Measurements from ENCODE around the gene CD81. TPM values are rescaled to one million over a fixed set of nuclear protein-coding genes. Genes with fewer than 3 reads are reported as not detected.
A peak's percentile ranks its signal among the peaks of the same experiment; 100 is the strongest.

Gene CD81
- total and polyA plus RNA-seq, 2 donors, result 59.8 to 179 TPM

GRCh38 chr11:2395856-2396255 lies 18.7 kb downstream of the CD81 start:
- Histone ChIP-seq H3K27me3 (ENCODE audit: control insufficient read depth in 2 of 2, insufficient read depth in 1 of 2, low read length in 1 of 2) (no peaks in the 10 kb centered on the region), H3K36me3 (ENCODE audit: control insufficient read depth in 2 of 2, insufficient read depth in 2 of 2, low read length in 1 of 2) (peaks cover 55 to 65% of the 10 kb centered on the region in 2 donors), H3K4me1 (ENCODE audit: control insufficient read depth in 2 of 2, insufficient read depth in 2 of 2, low read length in 2 of 2) (peaks cover 11 to 17% of the 10 kb centered on the region in 2 donors), H3K4me3 (ENCODE audit: low read length in 2 of 2) (no peak overlapping the region), H3K9me3 (ENCODE audit: control insufficient read depth in 2 of 2, insufficient read depth in 1 of 2, low read length in 1 of 2) (peaks cover 0 to 5% of the 10 kb centered on the region in 2 donors), H3K27ac (ENCODE audit: low read depth in 1 of 2, low read length in 1 of 2) (no peak overlapping the region)
- WGBS, result 98% methylated on average over 17 of the region's 17 CpGs
- DNase-seq (ENCODE audit: low read depth in 6 of 9, low spot score in 9 of 9), result no peak

- WGBS, result 95% methylated on average over 26 of the region's 26 CpGs
- H3K4me3 ChIP-seq (ENCODE audit: low read length in 2 of 2), result no peak overlapping the region
- H3K36me3 ChIP-seq (ENCODE audit: control insufficient read depth in 2 of 2, insufficient read depth in 2 of 2, low read length in 1 of 2), result peaks cover 54 to 59% of the 10 kb centered on the region in 2 donors
- peaks cover 13 to 18% of the 10 kb centered on the region in 2 donors for H3K4me1 ChIP-seq (ENCODE audit: control insufficient read depth in 2 of 2, insufficient read depth in 2 of 2, low read length in 2 of 2)
- no peaks in the 10 kb centered on the region for H3K27me3 ChIP-seq (ENCODE audit: control insufficient read depth in 2 of 2, insufficient read depth in 1 of 2, low read length in 1 of 2)
- no peak for DNase-seq (ENCODE audit: low read depth in 6 of 9, low spot score in 9 of 9)
- H3K27ac ChIP-seq (ENCODE audit: low read depth in 1 of 2, low read length in 1 of 2), result no peak overlapping the region
- peaks cover 0 to 5% of the 10 kb centered on the region in 2 donors for H3K9me3 ChIP-seq (ENCODE audit: control insufficient read depth in 2 of 2, insufficient read depth in 1 of 2, low read length in 1 of 2)
These were observed 19.4 kb downstream of the CD81 start for GRCh38 chr11:2396471-2396870.

GRCh38 chr11:2397005-2397404 lies 19.9 kb downstream of the CD81 start:
- peaks cover 51 to 55% of the 10 kb centered on the region in 2 donors for H3K36me3 ChIP-seq (ENCODE audit: control insufficient read depth in 2 of 2, insufficient read depth in 2 of 2, low read length in 1 of 2)
- no peak overlapping the region for H3K27ac ChIP-seq (ENCODE audit: low read depth in 1 of 2, low read length in 1 of 2)
- H3K4me1 ChIP-seq (ENCODE audit: control insufficient read depth in 2 of 2, insufficient read depth in 2 of 2, low read length in 2 of 2), result peaks cover 18 to 24% of the 10 kb centered on the region in 2 donors
- no peak for DNase-seq (ENCODE audit: low read depth in 6 of 9, low spot score in 9 of 9)
- no peak overlapping the region for H3K4me3 ChIP-seq (ENCODE audit: low read length in 2 of 2)
- no peaks in the 10 kb centered on the region for H3K27me3 ChIP-seq (ENCODE audit: control insufficient read depth in 2 of 2, insufficient read depth in 1 of 2, low read length in 1 of 2)
- WGBS, result 87% methylated on average over 12 of the region's 12 CpGs
- peaks cover 0 to 5% of the 10 kb centered on the region in 2 donors for H3K9me3 ChIP-seq (ENCODE audit: control insufficient read depth in 2 of 2, insufficient read depth in 1 of 2, low read length in 1 of 2)

GRCh38 chr11:2398664-2399355 lies 21.7 kb downstream of the CD81 start:
- no peaks in the 10 kb centered on the region for H3K27me3 ChIP-seq (ENCODE audit: control insufficient read depth in 2 of 2, insufficient read depth in 1 of 2, low read length in 1 of 2)
- peaks cover 55 to 57% of the 10 kb centered on the region in 2 donors for H3K36me3 ChIP-seq (ENCODE audit: control insufficient read depth in 2 of 2, insufficient read depth in 2 of 2, low read length in 1 of 2)
- DNase-seq (ENCODE audit: low read depth in 6 of 9, low spot score in 9 of 9), result no peak
- peaks cover 0 to 5% of the 10 kb centered on the region in 2 donors for H3K9me3 ChIP-seq (ENCODE audit: control insufficient read depth in 2 of 2, insufficient read depth in 1 of 2, low read length in 1 of 2)
- H3K27ac ChIP-seq (ENCODE audit: low read depth in 1 of 2, low read length in 1 of 2), result peak overlapping the region; percentile 25 to 98
- H3K4me3 ChIP-seq (ENCODE audit: low read length in 2 of 2), result peak overlapping the region in 1 of 2 donors; percentile 100
- peaks cover 18 to 25% of the 10 kb centered on the region in 2 donors for H3K4me1 ChIP-seq (ENCODE audit: control insufficient read depth in 2 of 2, insufficient read depth in 2 of 2, low read length in 2 of 2)
- 84% methylated on average over 7 of the region's 7 CpGs for WGBS

GRCh38 chr11:2399488-2400068 lies 22.5 kb downstream of the CD81 start:
- no peaks in the 10 kb centered on the region for H3K27me3 ChIP-seq (ENCODE audit: control insufficient read depth in 2 of 2, insufficient read depth in 1 of 2, low read length in 1 of 2)
- H3K36me3 ChIP-seq (ENCODE audit: control insufficient read depth in 2 of 2, insufficient read depth in 2 of 2, low read length in 1 of 2), result peaks cover 55 to 57% of the 10 kb centered on the region in 2 donors
- H3K9me3 ChIP-seq (ENCODE audit: control insufficient read depth in 2 of 2, insufficient read depth in 1 of 2, low read length in 1 of 2), result peaks cover 0 to 5% of the 10 kb centered on the region in 2 donors
- H3K27ac ChIP-seq (ENCODE audit: low read depth in 1 of 2, low read length in 1 of 2), result peak overlapping the region; percentile 95 to 98
- H3K4me3 ChIP-seq (ENCODE audit: low read length in 2 of 2), result peak overlapping the region; percentile 82 to 100
- peaks cover 18 to 25% of the 10 kb centered on the region in 2 donors for H3K4me1 ChIP-seq (ENCODE audit: control insufficient read depth in 2 of 2, insufficient read depth in 2 of 2, low read length in 2 of 2)
- whole genome bisulfite sequencing, result 29% methylated on average over 23 of the region's 23 CpGs
- DNase-seq (ENCODE audit: low read depth in 6 of 9, low spot score in 9 of 9), result no peak

- H3K27ac ChIP-seq (ENCODE audit: low read depth in 1 of 2, low read length in 1 of 2), result peak within 1 kb of the TSS; percentile 95 to 98
- under 1% methylated on average over 66 of the region's 66 CpGs for whole genome bisulfite sequencing
- peaks cover 0 to 5% of the 10 kb centered on the region in 2 donors for H3K9me3 ChIP-seq (ENCODE audit: control insufficient read depth in 2 of 2, insufficient read depth in 1 of 2, low read length in 1 of 2)
- peaks cover 51% of the 10 kb centered on the region in 2 donors for H3K36me3 ChIP-seq (ENCODE audit: control insufficient read depth in 2 of 2, insufficient read depth in 2 of 2, low read length in 1 of 2)
- peak within 1 kb of the TSS; percentile 86 to 100 for H3K4me3 ChIP-seq (ENCODE audit: low read length in 2 of 2)
- no peaks in the 10 kb centered on the region for H3K27me3 ChIP-seq (ENCODE audit: control insufficient read depth in 2 of 2, insufficient read depth in 1 of 2, low read length in 1 of 2)
- H3K4me1 ChIP-seq (ENCODE audit: control insufficient read depth in 2 of 2, insufficient read depth in 2 of 2, low read length in 2 of 2), result peaks cover 18 to 25% of the 10 kb centered on the region in 2 donors
- peak; percentile 99 to 100 (median 100) for DNase-seq (ENCODE audit: low read depth in 6 of 9, low spot score in 9 of 9)
These were observed 23.1 kb downstream of the CD81 start, which contains the start of gene TSSC4 for GRCh38 chr11:2400069-2400761. TSS of gene TSSC4 (plus strand) at chr11:2400750. CDS start at chr11:2402634, 1,884 bp downstream.

GRCh38 chr11:2400762-2401435 lies 23.8 kb downstream of the CD81 start:
- H3K9me3 ChIP-seq (ENCODE audit: control insufficient read depth in 2 of 2, insufficient read depth in 1 of 2, low read length in 1 of 2), result peaks cover 0 to 5% of the 10 kb centered on the region in 2 donors
- peaks cover 44 to 45% of the 10 kb centered on the region in 2 donors for H3K36me3 ChIP-seq (ENCODE audit: control insufficient read depth in 2 of 2, insufficient read depth in 2 of 2, low read length in 1 of 2)
- under 1% methylated on average over 55 of the region's 55 CpGs for WGBS
- peak overlapping the region; percentile 83 to 85 for H3K27ac ChIP-seq (ENCODE audit: low read depth in 1 of 2, low read length in 1 of 2)
- DNase-seq (ENCODE audit: low read depth in 6 of 9, low spot score in 9 of 9), result peak in 1 of 9 donors; percentile 47
- H3K4me1 ChIP-seq (ENCODE audit: control insufficient read depth in 2 of 2, insufficient read depth in 2 of 2, low read length in 2 of 2), result peaks cover 18 to 25% of the 10 kb centered on the region in 2 donors
- H3K27me3 ChIP-seq (ENCODE audit: control insufficient read depth in 2 of 2, insufficient read depth in 1 of 2, low read length in 1 of 2), result no peaks in the 10 kb centered on the region
- peak overlapping the region; percentile 86 to 100 for H3K4me3 ChIP-seq (ENCODE audit: low read length in 2 of 2)

GRCh38 chr11:2401436-2401984 lies 24.4 kb downstream of the CD81 start:
- WGBS, result 57% methylated on average over 12 of the region's 12 CpGs
- no peaks in the 10 kb centered on the region for H3K27me3 ChIP-seq (ENCODE audit: control insufficient read depth in 2 of 2, insufficient read depth in 1 of 2, low read length in 1 of 2)
- no peak for DNase-seq (ENCODE audit: low read depth in 6 of 9, low spot score in 9 of 9)
- peaks cover 0 to 5% of the 10 kb centered on the region in 2 donors for H3K9me3 ChIP-seq (ENCODE audit: control insufficient read depth in 2 of 2, insufficient read depth in 1 of 2, low read length in 1 of 2)
- peak overlapping the region; percentile 86 to 100 for H3K4me3 ChIP-seq (ENCODE audit: low read length in 2 of 2)
- no peak overlapping the region for H3K27ac ChIP-seq (ENCODE audit: low read depth in 1 of 2, low read length in 1 of 2)
- H3K36me3 ChIP-seq (ENCODE audit: control insufficient read depth in 2 of 2, insufficient read depth in 2 of 2, low read length in 1 of 2), result peaks cover 38% of the 10 kb centered on the region in 2 donors
- H3K4me1 ChIP-seq (ENCODE audit: control insufficient read depth in 2 of 2, insufficient read depth in 2 of 2, low read length in 2 of 2), result peaks cover 18 to 25% of the 10 kb centered on the region in 2 donors

Data from thymus (tissue), 11 donors.